Ovary (tissue), 3 donors: ENCODE results near the gene CALHM1.
"Not testable (repeated sequence)": the region's sequence is repeated elsewhere in the genome, so short reads cannot be mapped to it uniquely, and the experiment has no call there.

Experiments
- CTCF ChIP-seq, 3 donors: fragments of 450-650 bp in 2 of 3; fragments of 200-600 bp in 1 of 3; IDR thresholded peaks; one replicate each; pipeline versions ENCODE4 v1.5.1 to v1.8.0; 2016 to 2022; ENCODE audit warnings: antibody characterized with exemption in 3 of 3, mild to moderate bottlenecking in 1 of 3
- EP300 ChIP-seq: sonication (generic); formaldehyde crosslinking; IDR thresholded peaks from one replicate; pipeline ENCODE4 v1.6.1; 2017; ENCODE audit warnings: antibody characterized with exemption
- POLR2A ChIP-seq: fragments of 450-650 bp; IDR thresholded peaks from one replicate; pipeline ENCODE4 v1.6.1; 2017; ENCODE audit warnings: antibody characterized with exemption, mild to moderate bottlenecking, moderate library complexity
- donor health status: DM: no; HTN: no; CAD: no.

- TF ChIP-seq CTCF (IDR thresholded peaks at IDR 0.05); POLR2A; EP300: not testable (repeated sequence)
These were observed 28.1 kb upstream of the CALHM1 start for GRCh38 chr10:103486635-103487409.
